ENCODE results near the gene IQCH.
"Not testable (repeated sequence)": the region's sequence is repeated elsewhere in the genome, so short reads cannot be mapped to it uniquely, and the experiment has no call there.

Gene IQCH

DNA sequence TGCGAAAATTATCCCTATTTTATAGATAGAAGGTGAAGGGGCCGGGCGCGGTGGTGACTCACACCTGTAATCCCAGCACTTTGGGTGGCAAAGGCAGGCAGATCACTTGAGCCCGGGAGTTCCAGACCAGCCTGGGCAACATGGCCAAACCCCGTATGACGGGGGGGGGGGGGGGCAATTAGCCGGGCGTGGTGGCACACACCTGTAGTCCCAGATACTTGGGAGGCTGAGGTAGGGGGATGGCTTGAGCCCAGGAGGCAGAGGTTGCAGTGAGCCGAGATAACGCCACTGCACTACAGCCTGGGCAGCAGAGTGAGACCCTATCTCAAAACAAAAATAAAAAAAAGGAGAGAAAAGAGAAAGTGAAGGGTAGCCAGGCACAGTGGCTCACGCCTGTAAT is 1.5 kb upstream of the IQCH start:
- CTCF ChIA-PET = no interaction called here
- TF ChIP-seq CTBP1 (IDR thresholded peaks at IDR 0.05; ENCODE audit: borderline replicate concordance) (no peak), BHLHE40 (IDR thresholded peaks at IDR 0.05; ENCODE audit: borderline replicate concordance) (no peak), SP1 (IDR thresholded peaks at IDR 0.05) (no peak), FOXM1 (IDR thresholded peaks at IDR 0.05; ENCODE audit: borderline replicate concordance) (no peak), L3MBTL2 (conservative IDR thresholded peaks at IDR 0.05) (no peak), NFRKB (IDR thresholded peaks at IDR 0.05) (no peak), LEF1 (IDR thresholded peaks at IDR 0.05; ENCODE audit: borderline replicate concordance) (no peak), ZNF384 (IDR thresholded peaks at IDR 0.05) (no peak), FOXK2 (IDR thresholded peaks at IDR 0.05) (no peak), SUZ12 (IDR thresholded peaks at IDR 0.05) (no peak)
- TF ChIP-seq, protein P1, sequence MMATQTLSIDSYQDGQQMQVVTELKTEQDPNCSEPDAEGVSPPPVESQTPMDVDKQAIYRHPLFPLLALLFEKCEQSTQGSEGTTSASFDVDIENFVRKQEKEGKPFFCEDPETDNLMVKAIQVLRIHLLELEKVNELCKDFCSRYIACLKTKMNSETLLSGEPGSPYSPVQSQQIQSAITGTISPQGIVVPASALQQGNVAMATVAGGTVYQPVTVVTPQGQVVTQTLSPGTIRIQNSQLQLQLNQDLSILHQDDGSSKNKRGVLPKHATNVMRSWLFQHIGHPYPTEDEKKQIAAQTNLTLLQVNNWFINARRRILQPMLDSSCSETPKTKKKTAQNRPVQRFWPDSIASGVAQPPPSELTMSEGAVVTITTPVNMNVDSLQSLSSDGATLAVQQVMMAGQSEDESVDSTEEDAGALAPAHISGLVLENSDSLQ (IDR thresholded peaks at IDR 0.05) = no peak
- POLR2A ChIA-PET = interaction anchor here (1.8 kb wide), 1 partner anchor 10 kb away, joined by 3 read pairs; no protein-coding TSS in a partner anchor
- no peak for DNase-seq (ENCODE audit: extremely low spot score)

DNA sequence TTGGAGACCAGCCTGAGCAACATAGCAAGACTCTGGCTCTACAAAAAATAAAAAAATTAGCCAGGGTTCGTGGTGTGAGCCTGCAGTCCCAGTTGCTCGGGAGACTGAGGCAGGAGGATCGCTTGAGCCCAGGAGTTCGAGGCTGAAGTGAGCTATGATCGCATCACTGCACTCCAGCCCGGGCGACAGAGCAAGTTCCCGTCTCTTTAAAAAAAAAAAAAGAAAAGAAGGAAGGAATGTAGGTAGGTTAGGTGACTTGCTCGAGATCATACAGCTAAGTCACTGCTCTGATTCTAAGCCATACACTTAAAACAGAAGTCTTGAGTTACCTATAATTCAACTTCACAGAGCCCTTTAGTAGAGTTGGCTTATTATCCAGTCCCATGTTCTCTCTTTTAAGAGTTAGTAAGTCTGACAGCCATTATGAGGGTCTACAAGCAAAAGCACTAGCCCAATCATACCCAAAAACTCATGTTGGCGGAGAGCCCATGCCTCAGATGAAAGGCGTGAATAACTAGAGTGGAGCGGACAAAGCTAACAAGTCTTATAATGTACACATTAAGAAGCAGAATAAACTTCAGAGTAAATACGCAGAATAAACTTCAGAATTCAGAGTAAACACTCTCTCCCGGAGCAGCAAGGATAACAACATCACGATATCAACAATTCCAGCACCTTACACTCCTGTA is 893 bp upstream of the IQCH start:
- DNase-seq (ENCODE audit: extremely low spot score) = no peak
- ChIA-PET CTCF (interaction anchor here (0.6 to 0.7 kb wide), 2 partner anchors 13 to 129 kb away, joined by 3 to 4 read pairs; no protein-coding TSS in a partner anchor), POLR2A (interaction anchor here (1.1 to 1.8 kb wide), 4 partner anchors 10 to 107 kb away, joined by 3 read pairs; no protein-coding TSS in a partner anchor)
- 0 out of 2 replicates have a peak, but pooled peaks have one; percentile 64 for TF ChIP-seq ZNF384 (IDR thresholded peaks at IDR 0.05)
- no peak for TF ChIP-seq SUZ12 (IDR thresholded peaks at IDR 0.05)

DNA sequence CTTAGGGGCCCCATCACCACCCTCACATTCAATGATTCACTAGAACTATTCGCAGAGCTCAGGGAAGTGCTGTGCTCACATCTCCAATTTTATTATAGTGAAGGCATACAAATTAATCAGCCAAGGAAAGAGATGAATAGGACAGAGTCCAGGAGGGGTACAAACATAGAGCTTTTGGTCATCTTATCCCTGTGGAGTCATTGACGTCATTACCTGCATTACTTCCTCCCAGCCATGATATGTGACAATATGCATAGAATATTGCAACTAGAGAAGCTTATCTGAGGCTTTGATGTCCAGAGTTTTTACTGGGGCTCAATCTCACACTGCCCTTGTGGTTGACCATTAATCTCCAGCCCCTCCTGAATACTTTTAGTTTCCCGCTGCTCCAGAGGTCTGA is 1.5 kb downstream of the IQCH start:
- POLR2A ChIA-PET = interaction anchor here (1.0 kb wide), 1 partner anchor 8 kb away, joined by 3 read pairs; no protein-coding TSS in a partner anchor
- no peak for DNase-seq (ENCODE audit: extremely low spot score)
- TF ChIP-seq CTBP1 (IDR thresholded peaks at IDR 0.05; ENCODE audit: borderline replicate concordance) (no peak), HDGF (IDR thresholded peaks at IDR 0.05; ENCODE audit: borderline replicate concordance) (no peak), ZNF384 (IDR thresholded peaks at IDR 0.05) (no peak), TARDBP (IDR thresholded peaks at IDR 0.05) (no peak), LEF1 (IDR thresholded peaks at IDR 0.05; ENCODE audit: borderline replicate concordance) (no peak), L3MBTL2 (conservative IDR thresholded peaks at IDR 0.05) (no peak), BHLHE40 (IDR thresholded peaks at IDR 0.05; ENCODE audit: borderline replicate concordance) (no peak), SP1 (IDR thresholded peaks at IDR 0.05) (no peak), FOXK2 (IDR thresholded peaks at IDR 0.05) (no peak), NFRKB (IDR thresholded peaks at IDR 0.05) (no peak), FOXA1 (IDR thresholded peaks at IDR 0.05) (no peak), SUZ12 (IDR thresholded peaks at IDR 0.05) (no peak), ARNT (IDR thresholded peaks at IDR 0.05) (no peak), ELF4 (IDR thresholded peaks at IDR 0.05) (no peak), FOXM1 (IDR thresholded peaks at IDR 0.05; ENCODE audit: borderline replicate concordance) (no peak)
- TF ChIP-seq, protein P1 (IDR thresholded peaks at IDR 0.05) = no peak
- CTCF ChIA-PET = no interaction called here

DNA sequence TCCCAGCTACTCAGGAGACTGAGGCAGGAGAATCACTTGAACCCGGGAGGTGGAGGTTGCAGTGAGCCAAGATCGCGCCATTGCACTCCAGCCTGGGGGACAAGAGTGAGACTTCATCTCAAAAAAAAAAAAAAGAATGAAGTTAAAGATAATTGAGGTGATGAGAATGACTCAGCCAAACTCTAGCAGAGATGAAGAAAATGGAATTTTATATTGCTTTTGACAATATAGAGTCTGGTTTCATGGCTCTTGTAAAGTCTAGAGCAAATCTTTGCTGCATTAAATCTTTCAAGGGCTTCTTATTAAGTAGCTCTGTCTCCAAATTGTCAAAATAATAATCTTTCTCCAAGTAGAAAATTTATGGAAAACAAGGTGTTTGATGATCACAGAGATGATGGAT is 3.8 kb downstream of the IQCH start:
- DNase-seq (ENCODE audit: extremely low spot score); CTCF ChIA-PET; POLR2A ChIA-PET: not testable (repeated sequence)

DNA sequence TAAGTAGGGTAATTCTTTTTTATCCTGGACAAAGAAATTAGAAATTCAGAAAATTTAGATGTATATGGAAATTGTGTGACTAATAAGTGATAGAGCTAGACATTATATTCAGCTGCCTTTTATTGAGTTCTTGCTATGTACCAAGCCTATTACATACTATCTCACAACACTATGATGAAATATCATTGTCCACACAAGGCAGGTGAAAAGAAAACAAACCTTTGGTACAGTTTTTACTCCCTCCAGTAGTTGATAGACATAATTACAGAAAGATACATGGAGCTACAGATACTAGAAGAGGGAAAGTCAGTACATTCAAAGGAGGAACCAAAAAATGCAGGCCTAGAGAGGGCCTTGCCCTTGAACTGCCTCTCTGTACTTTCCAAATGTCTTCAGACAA is 4.8 kb downstream of the IQCH start:
- ChIA-PET POLR2A (no interaction called here), CTCF (no interaction called here)
- no peak for DNase-seq (ENCODE audit: extremely low spot score)
- TF ChIP-seq ZNF384 (IDR thresholded peaks at IDR 0.05) (no peak), ELF4 (IDR thresholded peaks at IDR 0.05) (no peak), TARDBP (IDR thresholded peaks at IDR 0.05) (no peak), HDGF (IDR thresholded peaks at IDR 0.05; ENCODE audit: borderline replicate concordance) (no peak), L3MBTL2 (conservative IDR thresholded peaks at IDR 0.05) (no peak), FOXM1 (IDR thresholded peaks at IDR 0.05; ENCODE audit: borderline replicate concordance) (no peak), NFRKB (IDR thresholded peaks at IDR 0.05) (no peak), BHLHE40 (IDR thresholded peaks at IDR 0.05; ENCODE audit: borderline replicate concordance) (no peak), FOXA1 (IDR thresholded peaks at IDR 0.05) (no peak), FOXK2 (IDR thresholded peaks at IDR 0.05) (no peak), SUZ12 (IDR thresholded peaks at IDR 0.05) (no peak), ARNT (IDR thresholded peaks at IDR 0.05) (no peak), CTBP1 (IDR thresholded peaks at IDR 0.05; ENCODE audit: borderline replicate concordance) (no peak), LEF1 (IDR thresholded peaks at IDR 0.05; ENCODE audit: borderline replicate concordance) (no peak)
- TF ChIP-seq, protein P1 (IDR thresholded peaks at IDR 0.05) = no peak

DNA sequence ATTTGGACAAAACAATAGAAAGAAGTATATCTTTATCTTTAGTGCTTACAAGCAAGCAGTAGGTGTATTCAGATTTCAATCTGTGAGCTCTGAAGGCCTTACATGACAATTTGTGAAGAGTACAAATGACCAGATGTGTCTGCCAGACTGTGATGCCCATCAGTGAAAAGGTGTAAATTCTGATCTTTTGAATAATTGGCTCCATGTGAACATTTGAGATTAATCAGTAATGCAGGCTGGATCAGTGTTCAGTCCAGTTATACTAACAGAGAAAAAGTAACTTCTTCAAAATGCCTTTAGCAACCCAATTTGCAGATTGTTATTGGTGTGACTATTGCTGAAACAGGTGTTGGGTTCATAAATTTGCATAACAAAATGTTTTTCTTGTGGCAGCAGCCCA is 5.2 kb downstream of the IQCH start:
- no peak for DNase-seq (ENCODE audit: extremely low spot score)
- ChIA-PET CTCF (no interaction called here), POLR2A (no interaction called here)
- no peak for TF ChIP-seq BHLHE40 (IDR thresholded peaks at IDR 0.05; ENCODE audit: borderline replicate concordance)
- TF ChIP-seq ARNT (IDR thresholded peaks at IDR 0.05) = no peak
- no peak for TF ChIP-seq ZNF384 (IDR thresholded peaks at IDR 0.05)
- TF ChIP-seq L3MBTL2 (conservative IDR thresholded peaks at IDR 0.05) = no peak
- TF ChIP-seq SUZ12 (IDR thresholded peaks at IDR 0.05) = no peak
- no peak for TF ChIP-seq FOXA1 (IDR thresholded peaks at IDR 0.05)
- TF ChIP-seq HDGF (IDR thresholded peaks at IDR 0.05; ENCODE audit: borderline replicate concordance) = no peak
- no peak for TF ChIP-seq LEF1 (IDR thresholded peaks at IDR 0.05; ENCODE audit: borderline replicate concordance)
- TF ChIP-seq SP1 (IDR thresholded peaks at IDR 0.05) = no peak
- no peak for TF ChIP-seq NFRKB (IDR thresholded peaks at IDR 0.05)
- no peak for TF ChIP-seq FOXM1 (IDR thresholded peaks at IDR 0.05; ENCODE audit: borderline replicate concordance)
- TF ChIP-seq FOXK2 (IDR thresholded peaks at IDR 0.05) = no peak
- TF ChIP-seq ELF4 (IDR thresholded peaks at IDR 0.05) = no peak
- TF ChIP-seq CTBP1 (IDR thresholded peaks at IDR 0.05; ENCODE audit: borderline replicate concordance) = no peak
- TF ChIP-seq, protein P1 (IDR thresholded peaks at IDR 0.05) = no peak
- TF ChIP-seq TARDBP (IDR thresholded peaks at IDR 0.05) = no peak
